Stimulated activated CD8-positive, alpha-beta memory T cell treated with anti-CD3 and anti-CD28 coated beads, Interleukin-2, amount 100 ng/mL, for 48 hours (primary cell): ENCODE results near the gene MAST4.

ENCODE experiments used
- DNase-seq, 2 donors: peaks; one replicate each; pipeline ENCODE4 v3.0.0-alpha.2; 2020; ENCODE audit warnings: low read depth in 2 of 2

The MAST4 gene

GRCh38 chr5:67188274-67189078 is 592.3 kb downstream of the MAST4 start:
- DNase-seq, result no peak

DNA sequence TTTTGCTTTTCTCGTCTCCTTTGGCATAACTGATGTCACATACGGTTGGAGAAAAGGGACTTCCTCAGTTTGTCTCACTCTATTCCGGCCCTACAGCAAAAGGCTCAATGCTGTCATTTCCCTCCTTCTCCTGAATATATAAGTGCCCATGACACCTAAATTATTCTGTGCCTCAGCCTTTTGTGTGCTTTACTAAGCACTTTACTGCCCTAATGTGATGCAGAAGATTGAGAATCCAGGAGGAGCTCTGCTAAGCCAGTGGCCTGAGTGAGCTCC is 592.8 kb downstream of the MAST4 start:
- no peak for DNase-seq

GRCh38 chr5:67189931-67190330 is 593.7 kb downstream of the MAST4 start:
- no peak for DNase-seq

DNA sequence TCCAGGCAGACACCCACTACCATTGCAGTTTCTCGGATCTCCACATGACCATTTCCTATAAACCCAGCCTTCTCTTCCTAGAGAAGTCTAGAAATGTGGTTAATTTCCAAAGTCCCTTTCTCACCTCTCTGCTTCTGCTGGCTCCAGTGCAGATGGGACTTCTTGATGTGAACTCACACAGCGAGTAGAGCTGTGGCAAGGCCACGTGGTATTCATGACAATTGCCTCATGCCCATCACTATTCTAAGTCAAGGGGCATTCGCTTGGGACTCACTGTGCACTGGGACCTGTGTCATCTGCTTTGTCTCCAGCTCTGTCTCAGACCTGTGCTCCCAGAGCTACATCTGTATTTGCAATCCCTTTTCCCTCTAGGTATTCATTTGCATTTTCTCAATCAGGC is 594.2 kb downstream of the MAST4 start:
- DNase-seq, result no peak

- no peak for DNase-seq
These were observed 594.7 kb downstream of the MAST4 start for GRCh38 chr5:67190861-67191260.

DNA sequence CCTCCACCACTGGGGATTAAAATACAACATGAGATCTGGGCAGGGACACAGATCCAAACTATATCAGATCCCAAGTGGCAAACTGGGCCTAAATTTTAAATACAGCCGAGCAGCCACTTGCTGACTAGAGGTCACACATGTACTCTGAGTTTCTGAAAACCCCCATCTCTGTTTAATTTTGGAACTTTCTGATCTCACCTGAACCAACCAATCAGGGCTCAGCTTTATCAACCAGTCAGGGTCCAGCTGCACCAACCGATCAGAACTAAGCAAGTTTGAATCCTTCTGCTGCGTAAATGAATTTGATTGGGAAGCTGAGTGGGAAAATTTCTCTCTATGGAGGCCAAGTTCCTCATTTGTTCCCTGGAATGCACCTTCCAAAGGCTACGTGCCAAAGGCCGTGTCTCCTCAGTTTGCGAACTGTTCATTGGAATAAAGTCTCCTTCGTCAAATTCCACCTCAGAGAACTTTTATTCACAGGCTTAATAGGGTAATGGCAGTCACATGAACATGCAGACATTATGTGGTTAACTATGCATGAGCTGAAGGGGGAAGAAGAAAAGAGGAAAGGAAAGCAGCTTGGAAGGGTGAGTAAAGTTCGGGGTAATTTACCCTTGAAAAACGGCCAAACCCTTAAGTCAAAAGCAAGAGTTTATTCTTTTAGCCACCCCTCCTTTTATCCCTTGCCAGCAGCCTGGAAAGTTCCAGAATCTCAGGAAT is 596.7 kb downstream of the MAST4 start:
- no peak for DNase-seq

GRCh38 chr5:67193439-67193807 is 597.2 kb downstream of the MAST4 start:
- DNase-seq, result no peak

DNA sequence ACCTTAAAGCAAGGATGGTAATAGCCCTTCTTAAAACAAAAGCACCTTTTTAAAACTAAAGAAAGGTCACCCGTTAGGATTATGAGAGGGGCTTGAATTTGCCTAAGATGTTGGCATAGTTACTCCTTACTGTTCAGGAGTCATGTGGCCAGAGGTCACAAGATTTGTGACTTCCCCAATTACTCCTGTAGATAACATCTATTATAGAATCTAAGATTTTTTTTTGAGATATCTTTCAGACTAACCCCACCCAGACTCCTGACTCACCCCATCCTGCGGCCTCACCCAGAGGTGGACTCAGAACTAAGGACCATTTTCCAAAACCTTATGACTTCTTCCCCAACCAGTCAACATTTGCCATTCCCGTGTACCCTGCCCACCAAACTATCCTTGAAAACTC is 598.0 kb downstream of the MAST4 start:
- DNase-seq, result no peak

- no peak for DNase-seq
These were observed 599.4 kb downstream of the MAST4 start for GRCh38 chr5:67195406-67196275.

DNA sequence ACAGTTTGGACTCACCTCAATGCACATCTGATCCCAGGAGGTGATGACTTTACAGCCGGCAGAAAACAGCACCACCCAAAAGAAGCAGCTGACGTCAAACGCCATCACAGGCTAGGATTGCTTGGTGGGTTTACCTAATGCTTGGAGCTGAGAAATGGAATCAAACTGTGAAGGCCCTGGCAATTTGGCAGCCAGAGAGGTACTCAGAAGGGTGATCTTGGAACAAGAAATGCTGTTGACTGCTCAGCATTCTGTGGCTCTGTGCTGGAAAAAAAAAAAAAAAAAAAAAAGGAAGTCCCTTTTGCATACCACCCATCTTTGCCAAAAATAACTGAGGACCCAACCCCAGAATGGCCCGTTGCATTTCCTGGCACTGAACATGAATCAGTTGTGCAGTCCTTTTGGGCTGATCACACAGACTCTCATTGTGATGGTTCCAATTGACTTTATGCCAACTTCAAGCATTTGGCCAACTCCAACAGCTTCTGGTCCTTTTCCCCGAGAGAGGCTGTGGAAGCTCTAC is 600.4 kb downstream of the MAST4 start, which contains the start of gene CD180:
Gene CD180 (minus strand): TSS at position 263 of the 523 bp plus-strand sequence. CDS start 158 bp downstream, at position 105.
- no peak for DNase-seq

DNA sequence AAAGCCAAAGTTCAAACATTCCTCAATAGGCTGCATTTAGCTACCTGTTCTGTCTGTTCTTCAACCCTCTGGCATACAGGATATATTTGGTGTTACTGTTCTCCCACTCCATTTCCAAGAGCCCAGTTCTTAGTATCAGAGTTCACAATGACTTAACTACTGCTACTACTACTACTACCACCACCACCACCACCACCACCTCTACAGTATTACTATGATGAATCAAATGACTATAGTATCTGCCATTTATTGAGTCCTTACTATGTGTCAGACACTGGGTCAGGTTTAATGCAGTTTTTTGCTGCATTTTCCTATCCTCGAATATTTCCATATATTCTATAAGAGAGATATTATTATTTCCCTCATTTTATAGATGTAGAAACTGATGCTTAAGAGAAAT is 601.3 kb downstream of the MAST4 start:
- no peak for DNase-seq

DNA sequence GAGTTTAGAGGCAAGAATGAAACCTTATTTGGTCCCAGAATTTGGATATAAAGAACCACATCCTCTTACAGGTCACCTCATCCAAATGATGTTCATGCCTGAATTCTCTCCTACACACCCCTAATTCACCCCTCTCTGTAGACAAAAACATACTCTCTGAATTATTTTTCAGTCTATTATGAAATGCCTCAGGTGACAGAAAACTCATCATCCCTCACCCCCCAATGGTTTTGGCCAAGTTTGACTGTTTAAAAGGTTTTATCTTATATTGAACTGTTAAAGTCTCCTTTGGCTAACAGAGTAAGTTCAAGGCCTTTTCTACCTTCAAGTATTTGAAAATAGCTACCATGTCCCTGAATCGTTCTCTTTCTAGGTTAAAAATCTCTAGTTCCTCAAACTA is 602.7 kb downstream of the MAST4 start:
- DNase-seq, result no peak

DNA sequence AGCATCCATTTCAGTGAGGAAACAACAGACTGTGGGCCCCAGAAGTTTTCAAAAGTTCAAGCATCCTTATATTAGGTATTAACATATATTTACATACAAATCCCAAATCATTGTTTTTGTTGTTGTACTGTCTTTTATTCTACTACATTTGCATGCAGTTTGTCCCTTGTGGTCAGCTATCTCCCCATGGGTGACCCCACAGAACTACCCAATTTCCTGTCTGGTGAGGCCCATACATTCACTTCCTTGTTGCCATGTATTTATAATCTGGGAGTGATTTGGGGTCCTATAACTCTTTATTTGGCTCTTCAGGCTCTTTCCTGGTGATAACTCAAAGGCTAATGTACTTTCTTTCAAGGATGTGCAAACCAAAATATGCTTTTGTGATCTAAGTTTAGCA is 603.7 kb downstream of the MAST4 start:
- DNase-seq, result no peak

DNA sequence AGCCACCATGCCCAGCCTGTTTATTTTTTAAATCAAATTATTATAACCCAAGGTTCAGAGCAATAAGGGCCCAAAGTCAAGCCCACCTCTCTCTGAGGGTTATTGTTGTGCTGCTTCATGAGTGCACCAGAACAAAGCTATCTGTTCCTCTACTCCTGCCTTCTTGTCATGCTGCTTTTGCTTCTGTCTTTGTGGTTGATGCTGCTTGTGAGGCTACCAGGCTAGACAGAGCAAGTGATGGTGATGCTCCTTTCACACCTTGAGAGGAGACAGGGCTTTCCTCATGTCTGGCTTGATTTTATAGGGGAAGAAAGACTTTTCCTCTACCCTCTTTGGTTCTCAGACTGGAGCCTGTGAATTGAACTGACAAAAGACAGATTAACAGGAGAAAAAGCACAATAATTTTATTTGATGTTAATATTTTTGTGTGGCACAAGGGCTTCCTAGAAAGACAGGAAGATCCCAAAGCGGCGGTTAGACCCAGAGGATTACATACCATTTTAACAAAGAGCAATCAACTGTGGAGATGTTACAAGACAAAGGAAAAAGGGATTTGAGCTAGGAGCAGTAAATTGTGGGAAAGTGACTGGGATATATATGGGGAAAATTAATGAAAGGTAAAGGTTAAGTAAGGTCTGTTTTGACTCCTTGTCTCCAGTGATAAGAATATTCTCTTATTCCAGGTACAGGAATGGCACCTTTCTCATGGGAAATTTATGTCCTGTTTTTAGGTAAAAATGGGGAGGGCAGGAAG is 604.8 kb downstream of the MAST4 start:
- no peak for DNase-seq

- no peak for DNase-seq
These were observed 605.8 kb downstream of the MAST4 start for GRCh38 chr5:67201897-67202549.

DNA sequence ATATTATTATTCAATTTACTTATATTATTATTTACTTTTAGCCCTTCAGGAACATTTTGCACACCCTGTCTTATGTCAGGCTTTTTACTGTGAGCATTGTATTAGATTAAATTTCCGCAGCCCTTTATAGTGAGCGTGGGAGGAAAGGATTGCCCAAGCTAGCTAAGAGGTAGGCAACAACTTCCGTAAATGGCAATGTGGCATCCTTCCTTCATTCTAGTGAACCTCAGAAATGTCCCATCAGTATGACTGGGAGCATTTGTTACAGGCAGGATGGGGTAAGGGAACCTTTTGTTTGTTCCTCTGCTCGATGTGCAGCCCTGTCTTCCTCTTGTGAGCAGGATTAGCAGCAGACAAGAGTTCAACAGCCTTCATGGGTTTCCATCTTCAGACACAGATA is 606.6 kb downstream of the MAST4 start:
- no peak for DNase-seq

- DNase-seq, result no peak
These were observed 607.5 kb downstream of the MAST4 start for GRCh38 chr5:67203701-67204074.

DNA sequence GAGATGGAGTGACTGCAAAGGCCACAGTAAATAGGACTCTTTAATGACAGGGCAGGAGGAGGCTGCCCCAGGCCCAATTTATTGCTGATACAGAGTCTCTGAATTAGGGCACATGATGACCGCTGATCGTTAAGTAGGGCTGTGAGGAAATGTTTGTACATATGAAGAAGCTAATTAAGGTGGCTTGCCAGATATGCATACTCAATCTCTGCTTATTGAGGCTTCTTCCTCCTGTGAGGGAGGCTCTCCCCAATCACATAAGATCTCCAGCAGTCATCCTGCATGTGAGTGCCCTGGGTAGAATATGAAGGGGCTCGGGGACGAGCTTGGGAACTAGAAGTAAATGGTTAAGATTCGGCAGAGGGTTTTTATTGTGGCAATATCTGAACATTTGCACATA is 608.6 kb downstream of the MAST4 start:
- DNase-seq, result no peak

DNA sequence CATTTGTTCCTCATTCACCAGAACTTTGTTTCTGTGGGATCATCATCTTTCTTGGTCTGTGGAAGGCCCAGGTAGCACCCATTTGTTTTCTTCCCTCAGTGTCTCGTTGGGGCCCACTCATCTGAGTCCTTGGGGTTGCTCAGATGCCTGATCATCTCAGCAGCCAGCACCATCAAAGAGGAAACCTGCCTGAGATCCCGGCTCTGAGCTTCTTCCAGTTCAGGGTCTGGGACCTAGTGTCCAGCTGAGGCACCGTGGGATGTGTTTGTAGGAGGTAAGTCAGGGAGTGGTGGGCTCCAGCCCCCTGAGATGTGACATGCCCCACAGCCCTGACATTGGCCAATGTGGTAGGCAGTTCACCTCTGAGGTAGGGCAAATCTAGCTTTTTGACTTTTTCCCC is 609.8 kb downstream of the MAST4 start:
- no peak for DNase-seq

DNA sequence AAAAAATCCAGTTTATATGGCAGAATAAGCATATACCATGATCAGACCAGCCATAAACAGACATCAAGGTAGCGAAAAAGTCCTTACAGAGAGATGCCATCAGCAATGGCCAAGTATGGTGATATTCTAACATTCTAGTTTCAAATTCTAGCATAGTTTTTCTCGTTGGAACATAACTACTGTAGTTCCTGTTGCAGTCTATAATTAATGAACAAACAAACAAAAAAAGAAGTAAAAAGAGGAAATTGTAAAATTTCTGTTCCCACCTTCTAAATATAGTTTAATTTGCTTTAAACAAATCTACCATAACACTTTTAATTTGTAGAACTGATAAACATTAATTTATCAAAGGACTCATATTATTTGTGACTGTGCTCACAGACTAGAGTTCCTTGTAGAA is 610.3 kb downstream of the MAST4 start:
- DNase-seq, result no peak

- DNase-seq, result peak; percentile 30 to 78
These were observed 610.7 kb downstream of the MAST4 start for GRCh38 chr5:67206929-67207328.
